ENCODE results near the gene COMMD4.

Gene COMMD4

DNA sequence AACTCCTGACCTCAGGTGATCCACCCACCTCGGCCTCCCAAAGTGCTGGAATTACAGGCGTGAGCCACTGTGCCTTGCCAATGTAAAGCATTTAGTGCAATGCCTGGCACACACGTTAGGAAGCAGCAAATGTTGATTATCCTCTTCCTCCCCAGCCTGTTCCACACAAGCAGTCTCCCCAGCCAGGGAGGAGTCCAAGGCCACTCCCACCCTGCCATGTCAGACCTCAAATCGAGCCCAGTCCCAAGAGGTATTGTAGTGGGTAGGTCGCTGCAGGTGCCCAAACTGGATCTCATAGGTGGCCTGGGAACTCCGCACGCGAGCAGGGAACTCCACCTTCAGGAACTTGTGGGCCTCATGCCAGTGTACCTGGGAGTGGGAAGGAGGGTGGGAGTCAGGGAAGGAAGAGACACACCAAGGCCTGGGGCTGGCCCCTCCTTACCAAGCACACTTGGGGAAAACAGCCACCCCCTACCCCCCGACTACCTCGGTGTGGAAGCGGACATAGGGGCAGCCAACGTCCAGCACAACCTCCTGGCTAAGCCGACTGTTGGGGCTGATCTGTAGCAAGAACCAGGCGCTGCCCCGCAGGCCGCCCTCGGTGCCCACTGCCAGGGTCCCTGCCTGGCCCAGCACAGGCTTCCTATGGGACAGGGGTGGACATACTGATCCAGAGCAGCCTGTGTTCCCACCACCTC lies 22.3 kb downstream of the COMMD4 start:
- DNase-seq = no peak

- no peak for DNase-seq
Observed at GRCh38 chr15:75358771-75359536, 23.1 kb downstream of the COMMD4 start.

GRCh38 chr15:75359537-75360250 lies 23.8 kb downstream of the COMMD4 start:
- no peak for DNase-seq

- no peak for DNase-seq
Observed at GRCh38 chr15:75360391-75360790, 24.5 kb downstream of the COMMD4 start.

DNA sequence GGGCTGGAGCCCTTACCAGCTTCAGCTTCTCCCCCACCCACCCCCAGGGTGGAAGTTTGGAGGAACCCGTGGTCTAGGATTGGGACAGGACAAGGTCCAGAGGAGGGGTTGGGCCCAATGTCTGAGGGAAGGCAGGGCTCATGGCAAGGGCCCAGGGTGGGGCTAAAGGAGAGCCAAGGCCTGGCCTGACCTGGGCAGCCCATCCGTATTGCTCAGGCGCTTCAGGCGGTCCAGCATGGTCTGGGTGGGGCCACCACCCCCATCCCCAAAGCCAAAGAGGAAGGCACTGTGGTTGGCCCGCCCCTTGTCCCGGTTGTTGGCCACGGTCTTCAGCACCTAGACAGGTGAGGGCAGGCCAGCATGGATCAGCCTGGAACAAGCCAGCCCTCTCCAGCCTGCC lies 25.0 kb downstream of the COMMD4 start:
- no peak for DNase-seq

DNA sequence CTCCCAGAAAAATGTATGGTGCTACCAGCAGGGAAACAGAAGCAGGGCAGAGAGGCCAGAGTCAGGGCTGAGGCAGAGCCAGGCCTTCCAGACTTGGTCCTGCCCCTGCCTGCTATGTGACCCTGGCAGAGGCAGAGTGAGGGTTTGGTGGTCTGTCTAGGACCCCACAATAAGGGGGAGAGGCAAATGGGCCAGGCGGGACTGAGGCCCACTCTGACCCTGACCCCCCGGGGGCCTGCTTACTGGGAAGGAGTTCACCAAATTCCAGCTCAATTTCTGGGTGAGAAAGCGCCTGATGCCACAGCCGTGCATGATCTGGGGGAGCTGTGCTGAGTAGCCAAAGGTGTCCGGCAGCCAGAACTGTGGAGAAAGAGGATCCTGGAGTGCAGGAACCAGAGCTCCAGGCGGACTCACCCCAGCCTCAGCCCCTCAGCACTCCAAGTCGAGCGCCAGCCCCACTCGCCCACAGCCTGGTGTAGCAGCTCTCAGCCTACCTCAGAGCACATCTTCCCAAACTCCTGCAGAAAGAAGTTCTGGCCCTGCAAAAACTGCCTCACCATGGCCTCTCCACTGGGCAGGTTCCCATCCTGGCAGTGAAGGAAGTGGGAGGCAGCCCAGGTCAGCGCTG lies 25.6 kb downstream of the COMMD4 start:
- DNase-seq = no peak

- DNase-seq = no peak
Observed at GRCh38 chr15:75361989-75362641, 26.3 kb downstream of the COMMD4 start.

DNA sequence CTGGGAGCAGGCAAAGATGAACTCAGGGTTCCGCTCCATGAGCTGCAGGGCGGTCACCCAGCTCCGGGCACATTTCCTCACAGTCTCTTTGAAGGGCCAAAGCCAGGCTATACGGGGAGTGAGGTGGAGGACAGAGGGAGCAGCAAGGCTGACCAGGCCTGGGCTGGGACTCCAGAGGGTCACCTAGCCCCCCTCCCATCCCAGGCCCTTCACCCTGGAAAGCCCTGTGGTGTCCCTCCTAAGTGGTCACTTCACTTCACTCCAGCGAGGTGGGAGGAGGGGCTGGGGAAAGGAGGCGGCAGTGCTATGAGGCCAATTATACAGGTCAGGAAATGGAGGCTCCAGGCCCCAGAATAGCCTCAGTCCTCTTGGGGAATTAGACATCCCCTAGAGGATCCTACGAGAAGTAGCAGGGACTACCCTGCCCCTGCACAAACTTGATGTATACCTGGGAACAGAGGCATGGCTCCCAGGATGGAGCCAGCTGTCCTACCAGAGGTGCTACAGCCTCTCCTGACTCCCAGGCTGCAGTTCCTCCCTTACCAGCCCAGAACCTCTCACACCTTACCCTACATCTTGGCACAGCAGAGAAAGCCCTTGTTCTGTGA lies 26.9 kb downstream of the COMMD4 start:
- DNase-seq = no peak

GRCh38 chr15:75363786-75364185 lies 27.9 kb downstream of the COMMD4 start:
- no peak for DNase-seq

GRCh38 chr15:75364881-75365280 lies 29.0 kb downstream of the COMMD4 start:
- no peak for DNase-seq

- DNase-seq = no peak
Observed at GRCh38 chr15:75366163-75366562, 30.3 kb downstream of the COMMD4 start.

DNA sequence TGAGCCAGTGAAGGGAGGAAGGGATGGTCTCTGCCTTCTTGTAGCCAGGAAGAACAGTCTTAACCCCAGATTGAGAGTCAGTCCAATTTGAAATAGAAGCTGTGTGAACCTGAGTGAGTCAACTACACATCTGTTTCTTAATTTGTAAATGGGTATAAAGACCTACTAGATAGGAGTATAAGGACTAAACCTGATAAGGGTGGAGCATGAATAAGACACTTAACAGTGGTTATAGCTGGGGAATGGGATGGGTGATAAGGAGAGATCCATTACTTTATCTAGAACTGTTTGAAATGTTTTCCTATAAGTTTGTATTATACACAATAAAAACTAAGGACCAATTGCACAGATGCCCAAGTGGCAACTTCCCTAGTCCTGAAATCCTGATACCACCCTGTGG lies 31.1 kb downstream of the COMMD4 start:
- DNase-seq = no peak

DNA sequence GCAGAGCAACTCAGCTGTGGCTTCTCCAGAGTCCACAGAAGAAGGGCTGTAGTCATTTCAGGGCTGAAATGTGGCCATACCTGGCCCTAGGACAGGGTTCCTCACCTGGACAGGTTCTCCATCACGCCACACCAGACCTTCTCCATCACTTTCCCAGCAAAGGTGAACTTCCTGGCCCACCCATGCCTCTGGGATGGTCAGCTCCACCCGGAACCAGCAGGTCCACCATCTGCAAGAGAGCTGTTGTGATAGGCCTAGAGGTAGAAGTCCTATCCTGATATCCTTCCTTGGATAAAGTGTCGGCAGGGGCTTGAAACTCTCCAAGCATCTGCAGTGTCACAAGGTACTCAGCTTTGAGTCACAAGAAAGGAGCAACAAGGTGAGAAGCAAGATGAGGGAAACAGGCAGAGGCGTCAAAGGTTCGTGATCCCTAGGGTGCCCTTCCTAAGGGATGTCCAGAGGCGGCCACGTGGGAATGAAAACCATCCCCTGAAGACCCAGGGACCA lies 31.6 kb downstream of the COMMD4 start:
- no peak for DNase-seq

GRCh38 chr15:75367913-75368688 lies 32.2 kb downstream of the COMMD4 start, which contains the start of gene MAN2C1:
TSS of gene MAN2C1 (minus strand) at chr15:75368607. CDS start at chr15:75368583, 24 bp downstream.
- peak in 13 of 14 donors; percentile 30 to 89 (median 79) for DNase-seq

DNA sequence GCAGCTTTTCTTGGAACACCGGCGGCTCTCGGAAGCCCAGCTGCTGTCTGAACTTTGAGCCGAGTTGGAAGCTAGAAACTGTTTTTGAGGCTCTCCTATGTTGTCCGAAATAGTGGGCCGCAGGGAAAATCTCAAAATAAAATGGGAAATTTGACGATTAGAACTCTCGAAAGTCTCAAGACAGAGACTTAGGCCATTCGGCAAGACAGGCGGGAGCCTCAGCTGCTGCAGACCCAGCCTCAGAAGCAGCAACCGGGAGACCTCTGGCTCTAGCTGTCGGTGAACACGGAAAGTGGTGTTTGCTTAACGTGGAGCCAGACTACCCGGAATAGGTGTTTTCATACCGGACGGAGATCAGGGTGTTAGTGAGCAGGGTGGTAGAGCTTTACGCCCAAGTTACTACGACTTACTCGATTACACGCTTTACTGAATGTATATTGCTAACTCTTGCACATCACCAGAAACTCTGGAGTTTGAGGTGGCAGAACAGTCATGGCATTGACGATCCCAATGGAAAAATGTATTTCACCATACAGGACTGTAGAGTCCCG lies 32.9 kb downstream of the COMMD4 start:
- DNase-seq = peak in 1 of 14 donors; percentile 68

DNA sequence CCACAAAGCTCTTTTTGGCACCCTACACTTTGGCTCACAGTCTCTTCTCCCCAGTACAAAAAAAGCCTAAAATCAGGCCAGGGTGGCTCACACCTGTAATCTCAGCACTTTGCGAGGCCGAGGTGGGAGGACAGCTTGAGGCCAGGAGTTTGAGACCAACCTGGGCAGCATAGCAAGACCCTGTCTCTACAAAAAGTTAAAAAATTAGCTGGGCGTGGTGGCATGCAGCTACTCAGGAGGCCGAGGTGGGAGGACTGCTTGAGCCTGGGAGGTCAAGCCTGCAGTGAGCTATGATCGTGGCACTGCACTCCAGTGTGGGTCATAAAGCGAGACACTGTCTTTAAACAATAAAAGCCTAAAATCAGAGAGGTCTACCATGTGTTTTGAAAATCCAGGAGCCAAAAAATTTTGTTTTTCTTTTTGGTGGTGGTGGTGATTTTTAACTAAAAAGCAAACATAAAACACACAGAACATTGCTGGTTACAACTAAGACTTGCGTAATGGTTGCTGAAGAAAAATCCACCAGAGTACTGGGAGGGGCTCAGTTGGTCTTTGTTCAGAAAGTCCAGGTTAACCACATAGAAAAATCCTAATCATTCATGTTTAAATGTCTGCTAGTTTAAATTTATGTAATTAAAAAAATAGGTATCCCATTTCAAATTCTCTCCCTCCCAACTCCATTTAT lies 34.2 kb downstream of the COMMD4 start:
- no peak for DNase-seq

DNA sequence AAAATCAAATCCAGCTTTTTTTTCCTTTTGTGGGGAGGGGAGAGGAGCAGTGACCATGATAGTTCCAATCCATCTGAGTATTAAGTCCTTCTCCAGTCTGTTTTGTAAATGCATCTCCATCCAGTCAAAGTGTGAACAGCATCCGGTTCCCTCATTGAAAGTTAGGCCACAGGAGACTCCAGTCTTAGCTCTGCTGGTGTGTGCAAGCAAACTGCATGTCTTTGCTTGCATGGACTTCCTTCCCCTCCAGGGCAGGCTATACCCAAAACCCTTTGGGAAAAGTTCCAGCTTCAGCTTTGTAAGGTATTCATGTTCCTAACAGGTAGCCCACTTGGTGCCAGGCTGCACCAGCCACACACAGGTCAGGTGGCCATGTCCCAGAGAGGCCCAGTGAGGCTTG lies 35.6 kb downstream of the COMMD4 start:
- DNase-seq = no peak

DNA sequence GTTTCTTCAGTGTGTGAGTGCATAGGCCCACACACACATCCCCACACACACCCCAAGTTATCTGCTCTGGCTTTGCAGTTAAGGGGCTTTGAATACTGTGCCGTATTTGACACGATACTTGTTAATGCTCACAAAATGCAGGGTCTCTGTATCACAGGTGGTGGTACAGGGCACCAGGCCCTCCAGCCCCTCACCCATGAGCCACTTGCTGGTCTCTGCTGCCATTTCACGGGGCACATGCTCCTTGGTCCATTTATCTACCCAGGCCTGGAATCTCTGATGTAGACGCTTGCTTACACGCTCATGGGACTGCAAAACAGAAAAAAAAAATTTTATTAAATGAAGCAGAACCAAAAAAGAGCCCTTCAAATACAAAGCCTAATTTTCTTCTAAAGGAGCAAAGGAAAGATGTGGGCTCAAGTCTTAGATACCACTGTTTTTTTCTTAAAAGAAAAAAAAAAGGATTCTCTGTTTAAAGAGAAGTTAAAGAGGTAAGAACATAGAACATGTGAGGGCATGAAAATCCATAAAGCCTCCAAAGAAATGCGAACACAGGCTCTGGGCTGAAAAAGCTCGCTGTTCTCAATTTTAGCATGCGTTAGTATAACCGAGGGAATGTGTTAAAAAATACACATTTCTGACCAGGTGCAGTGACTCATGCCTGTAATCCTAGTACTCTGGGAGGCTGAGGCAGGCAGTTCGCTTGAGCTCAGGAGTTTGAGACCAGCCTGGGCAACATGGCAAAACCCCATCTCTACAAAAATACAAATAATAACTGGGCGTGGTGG lies 36.2 kb downstream of the COMMD4 start:
- no peak for DNase-seq

- no peak for DNase-seq
Observed at GRCh38 chr15:75380773-75381172, 44.9 kb downstream of the COMMD4 start.

All from C1 segment of cervical spinal cord (tissue), 14 donors.